ENCODE data around the gene TRPM7. TPM values are rescaled to one million over a fixed set of nuclear protein-coding genes. Genes with fewer than 3 reads are reported as not detected.

The TRPM7 gene
- total RNA-seq, 1 experiment from 2014 or later: 15.2 TPM

DNA sequence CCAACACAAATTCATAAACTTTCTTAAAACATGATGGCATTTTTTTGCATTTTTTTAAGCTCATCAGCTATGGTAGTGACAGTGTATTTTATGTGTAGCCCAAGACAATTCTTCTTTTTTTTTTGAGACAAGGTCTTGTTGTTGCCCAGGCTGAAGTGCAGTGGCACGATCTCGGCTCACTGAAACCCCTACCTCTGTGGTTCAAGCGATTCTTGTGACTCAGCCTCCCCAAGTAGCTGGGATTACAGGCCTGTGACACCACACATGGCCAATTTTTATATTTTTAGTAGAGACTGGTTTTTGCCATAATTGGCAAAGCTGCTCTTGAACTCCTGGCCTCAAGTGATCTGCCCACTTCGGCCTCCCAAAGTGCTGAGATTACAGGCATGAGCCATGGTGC is 122.8 kb downstream of the TRPM7 start:
- DNase-seq (ENCODE audit: low read depth): no peak

DNA sequence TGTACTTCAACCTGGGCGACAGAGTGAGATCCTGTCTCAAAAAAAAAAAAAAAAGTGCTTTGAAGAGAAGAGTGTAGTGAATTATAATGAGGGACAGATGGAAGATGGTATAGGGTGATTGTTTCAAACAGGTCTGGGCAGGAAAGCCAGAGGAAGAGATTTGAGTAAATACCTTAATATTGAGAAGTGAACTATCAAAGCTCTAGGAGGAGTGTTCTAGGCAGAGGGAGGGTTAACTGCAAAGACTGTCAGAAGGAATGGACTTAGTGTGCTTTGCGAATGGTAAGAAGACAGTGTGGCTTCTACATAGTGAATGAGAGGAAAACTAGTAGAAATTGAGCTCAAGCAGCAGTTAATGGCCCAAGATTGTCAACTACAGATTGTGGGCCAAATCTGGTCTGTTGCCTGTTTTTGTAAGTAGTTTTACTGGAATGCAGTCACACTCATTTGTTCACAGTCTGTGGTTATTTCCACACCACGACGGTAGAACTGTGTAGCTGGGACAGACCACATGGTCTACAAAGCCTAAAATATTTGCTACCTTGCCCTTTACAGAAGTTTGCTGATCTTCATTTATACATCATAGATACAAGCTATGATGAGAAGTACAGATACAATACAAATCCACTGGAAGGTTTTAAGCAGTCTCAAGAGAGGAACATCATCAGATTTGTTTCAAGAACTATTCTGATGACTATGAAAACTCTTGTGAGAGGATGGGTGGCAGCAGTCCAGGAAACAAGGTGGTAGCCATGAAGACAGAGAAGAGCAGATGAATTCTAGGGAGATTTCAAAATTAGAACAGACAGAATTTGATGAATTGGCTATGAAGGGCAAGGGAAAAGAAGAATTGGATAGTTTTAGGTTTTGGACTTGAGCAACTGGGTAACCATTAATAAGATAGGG is 123.6 kb downstream of the TRPM7 start:
- DNase-seq (ENCODE audit: low read depth): no peak

DNA sequence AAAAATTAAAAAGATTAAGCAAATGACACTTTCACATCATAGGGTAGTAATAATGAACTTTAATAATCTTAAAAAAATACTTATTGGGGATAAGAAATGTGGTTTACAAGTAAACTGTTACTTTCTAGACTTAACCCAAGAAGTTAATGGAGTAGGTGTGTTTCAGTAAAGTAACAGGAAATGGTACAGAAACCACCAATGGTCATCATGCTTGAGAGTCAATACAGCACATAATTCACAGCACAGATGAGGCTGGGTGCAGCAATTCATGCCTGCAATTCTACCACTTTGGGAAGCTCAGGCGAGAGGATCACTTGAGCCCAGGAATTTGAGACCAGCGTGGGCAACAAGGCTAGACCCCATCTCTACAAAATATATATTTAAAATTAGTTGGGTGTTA is 128.6 kb downstream of the TRPM7 start:
- DNase-seq (ENCODE audit: low read depth): no peak

DNA sequence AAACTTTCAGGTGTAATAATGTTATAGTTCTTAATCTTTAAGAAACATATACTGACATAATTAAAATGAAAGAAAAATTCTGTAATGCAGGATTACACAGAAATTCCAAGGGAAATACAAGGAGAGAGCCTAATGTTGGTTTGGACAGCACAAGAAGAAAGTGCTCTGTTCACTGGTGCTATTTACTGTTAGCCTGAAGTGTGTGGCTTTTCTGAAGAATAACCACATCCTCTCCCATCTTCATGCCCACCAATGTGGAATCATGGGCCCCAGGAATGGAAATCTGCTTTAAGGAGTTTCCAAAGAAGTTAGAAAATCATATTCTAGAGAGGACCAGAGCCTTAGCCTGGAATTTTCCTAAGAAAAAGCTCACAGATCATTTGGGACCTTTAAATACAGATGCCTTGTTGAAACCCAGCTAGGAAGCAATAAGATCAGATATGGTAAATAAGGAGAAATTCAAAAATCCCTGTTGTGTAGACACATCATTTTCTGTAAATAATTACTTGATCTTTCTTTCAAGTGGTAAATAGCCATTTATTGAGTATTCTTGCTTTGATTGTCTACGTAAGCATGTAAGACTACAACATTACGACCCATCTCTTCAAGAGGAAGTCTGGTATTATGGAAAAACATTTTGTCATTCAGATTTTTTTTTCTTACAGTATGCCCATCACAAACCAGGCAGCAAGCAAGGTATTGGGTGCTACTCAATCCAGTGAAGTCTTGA is 129.8 kb downstream of the TRPM7 start:
- DNase-seq (ENCODE audit: low read depth): no peak

DNA sequence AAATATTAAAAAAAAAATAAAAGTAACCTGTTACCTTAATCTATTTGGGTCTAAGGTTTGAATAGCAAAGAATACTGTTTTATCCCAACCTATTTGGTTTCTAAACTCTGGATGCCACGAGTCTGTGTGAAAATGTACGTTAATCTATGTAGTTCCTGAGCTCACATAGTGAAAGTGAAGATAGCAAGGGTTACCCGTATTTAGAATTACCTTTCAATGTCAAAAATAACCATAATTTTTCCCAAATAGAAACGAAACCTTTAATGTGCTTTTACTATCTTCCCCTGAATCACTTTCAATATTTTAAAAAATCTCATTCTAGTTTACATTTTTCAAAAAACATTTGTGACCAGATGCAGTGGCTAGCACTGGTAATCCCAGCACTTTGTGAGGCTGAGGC is 134.4 kb downstream of the TRPM7 start:
- DNase-seq (ENCODE audit: low read depth): no peak

DNA sequence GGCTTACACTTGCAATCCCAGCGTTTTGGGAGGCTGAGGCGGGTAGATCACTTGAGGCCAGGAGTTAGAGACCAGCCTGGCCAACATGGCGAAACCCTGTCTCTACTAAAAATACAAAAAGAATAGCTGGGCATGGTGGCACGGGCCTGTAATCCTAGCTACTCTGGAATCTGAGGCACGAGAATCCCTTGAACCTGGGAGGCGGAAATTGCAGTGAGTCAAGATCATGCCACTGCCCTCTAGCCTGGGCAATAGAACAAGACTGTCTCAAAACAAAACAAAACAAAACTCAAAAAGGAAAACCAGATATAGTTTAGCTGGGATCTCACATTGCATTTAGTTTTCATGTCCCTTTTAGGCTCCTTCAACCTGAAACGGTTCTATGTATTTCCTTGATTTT is 137.3 kb downstream of the TRPM7 start:
- peak; percentile 8 for DNase-seq (ENCODE audit: low read depth)

DNA sequence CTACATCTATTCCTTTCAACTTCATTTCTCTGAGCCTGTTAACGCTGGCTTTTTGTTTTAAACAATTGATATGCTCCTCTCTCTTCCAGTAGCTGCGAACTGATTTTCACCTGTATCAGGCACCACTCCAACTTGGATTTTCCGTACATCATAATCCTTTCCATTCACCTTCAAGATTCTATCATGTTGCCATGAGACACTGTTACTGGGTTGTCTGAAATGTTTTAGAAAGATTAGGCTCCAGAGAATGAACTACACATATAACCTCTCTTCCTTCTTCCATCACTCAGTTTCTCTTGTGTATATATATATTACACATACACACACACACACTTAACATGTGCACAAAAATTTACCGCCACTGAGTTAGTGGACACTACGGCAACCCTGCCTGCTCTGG is 140.0 kb downstream of the TRPM7 start, which contains the start of gene USP50:
USP50 (minus strand) TSS at position 101 of the 400 bp plus-strand sequence. CDS start 141 bp downstream, outside the sequence.
- no peak for DNase-seq (ENCODE audit: low read depth)

DNA sequence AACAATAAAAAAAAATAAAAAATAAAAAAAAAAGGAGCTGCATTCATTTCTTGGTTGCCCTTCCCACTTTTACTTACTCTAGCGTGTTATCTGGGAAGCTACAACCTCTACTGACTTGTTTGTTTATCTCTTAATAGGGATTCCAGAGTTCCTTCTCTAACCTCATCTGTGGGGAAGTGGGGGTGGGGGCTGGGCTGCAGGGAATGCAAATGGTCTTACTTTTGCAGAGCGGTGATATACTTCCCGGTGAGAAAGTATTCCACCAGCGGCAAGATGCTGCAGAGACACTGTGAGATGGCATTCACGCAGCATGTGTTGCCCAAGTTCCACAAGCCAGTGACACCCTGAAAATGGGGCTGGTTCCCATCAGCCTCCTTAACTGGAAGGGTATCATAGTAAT is 142.2 kb downstream of the TRPM7 start:
- no peak for DNase-seq (ENCODE audit: low read depth)

DNA sequence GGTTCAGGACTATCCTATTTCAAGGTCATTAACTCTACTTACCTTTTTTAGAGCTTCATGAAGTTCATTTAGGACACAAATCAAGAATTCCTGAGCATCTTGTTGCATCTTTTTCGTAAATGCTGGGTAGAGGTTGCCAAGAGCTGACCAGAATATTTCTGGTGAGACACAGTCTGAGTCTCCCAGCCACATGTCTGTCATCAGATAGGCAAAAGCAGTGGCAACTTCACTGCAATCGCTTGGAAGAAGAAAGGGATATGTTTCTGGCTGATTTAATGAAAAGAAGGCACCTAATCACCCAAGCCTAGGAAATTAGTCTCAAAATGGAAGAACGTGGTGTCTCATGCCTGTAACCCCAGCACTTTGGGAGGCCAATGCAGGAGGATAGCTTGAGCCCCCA is 143.0 kb downstream of the TRPM7 start:
- DNase-seq (ENCODE audit: low read depth): no peak

DNA sequence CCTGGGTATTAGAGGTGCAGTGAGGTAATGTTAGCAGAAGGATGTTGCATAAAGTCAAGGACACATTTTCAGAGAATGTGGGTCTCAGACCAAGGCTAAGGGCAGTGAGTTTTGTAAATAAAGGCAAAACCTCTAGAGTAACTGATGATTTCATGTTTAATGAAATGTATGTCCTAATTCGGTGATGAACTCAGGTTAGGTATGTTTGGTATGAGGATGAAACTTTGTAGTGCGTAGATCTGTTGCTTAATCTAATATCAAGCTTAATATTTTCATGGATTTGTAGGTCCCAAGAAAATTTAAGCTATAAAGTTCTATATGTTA is 143.7 kb downstream of the TRPM7 start:
- DNase-seq (ENCODE audit: low read depth): no peak

DNA sequence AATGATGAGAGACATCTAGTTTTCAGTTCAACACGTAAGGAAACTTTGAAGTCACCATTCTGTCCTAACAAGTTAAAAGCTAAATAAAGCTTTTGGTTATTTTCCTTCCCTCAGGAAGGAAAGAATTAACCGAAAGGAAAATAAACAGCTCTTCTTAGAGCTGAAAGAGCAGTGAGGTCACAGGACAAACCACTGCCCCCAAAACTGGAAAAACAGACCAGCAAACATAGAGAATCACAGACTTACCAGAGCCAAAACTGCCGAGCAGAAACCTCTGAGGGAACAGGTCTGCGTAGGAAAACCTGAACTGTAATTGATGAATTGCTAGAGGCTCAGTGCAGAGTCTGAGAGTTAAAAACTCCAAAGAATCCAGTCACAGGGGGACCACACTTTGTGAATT is 154.8 kb downstream of the TRPM7 start:
- no peak for DNase-seq (ENCODE audit: low read depth)

DNA sequence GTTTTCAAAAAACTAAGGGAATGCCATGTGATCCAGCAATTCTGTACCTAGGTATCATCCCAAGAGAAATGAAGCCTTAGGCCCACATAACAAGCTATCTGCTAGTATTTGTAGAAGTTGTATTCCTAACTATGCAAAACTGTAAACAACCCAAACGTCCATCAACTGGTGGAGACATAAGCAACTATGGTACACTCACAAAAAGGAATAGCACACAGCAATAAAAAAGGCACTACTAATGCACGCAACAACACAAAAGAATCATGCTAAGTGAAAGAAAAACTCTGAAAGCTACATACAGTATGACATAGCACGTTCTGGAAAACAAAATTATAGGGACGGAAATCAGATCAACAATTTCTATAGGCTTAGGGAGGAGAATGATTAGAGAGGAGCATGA is 155.4 kb downstream of the TRPM7 start:
- DNase-seq (ENCODE audit: low read depth): no peak

DNA sequence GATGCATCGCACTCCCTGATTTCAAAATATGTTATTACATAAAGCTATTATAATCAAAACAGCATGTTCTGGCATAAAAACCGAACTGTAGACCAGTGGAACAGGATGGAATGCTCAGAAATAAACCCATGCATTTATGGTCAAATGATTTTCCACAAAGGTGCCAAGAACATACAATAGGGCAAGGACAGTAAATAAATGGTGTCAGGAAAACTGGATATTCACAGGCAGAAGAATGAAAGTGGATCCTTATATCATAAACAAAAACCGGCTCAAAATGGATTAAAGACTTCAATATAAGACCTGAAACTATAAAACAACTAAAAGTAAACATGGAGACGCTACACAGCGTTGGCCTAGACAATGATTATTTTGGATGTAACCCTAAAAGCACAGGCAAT is 162.7 kb downstream of the TRPM7 start:
- DNase-seq (ENCODE audit: low read depth): no peak

DNA sequence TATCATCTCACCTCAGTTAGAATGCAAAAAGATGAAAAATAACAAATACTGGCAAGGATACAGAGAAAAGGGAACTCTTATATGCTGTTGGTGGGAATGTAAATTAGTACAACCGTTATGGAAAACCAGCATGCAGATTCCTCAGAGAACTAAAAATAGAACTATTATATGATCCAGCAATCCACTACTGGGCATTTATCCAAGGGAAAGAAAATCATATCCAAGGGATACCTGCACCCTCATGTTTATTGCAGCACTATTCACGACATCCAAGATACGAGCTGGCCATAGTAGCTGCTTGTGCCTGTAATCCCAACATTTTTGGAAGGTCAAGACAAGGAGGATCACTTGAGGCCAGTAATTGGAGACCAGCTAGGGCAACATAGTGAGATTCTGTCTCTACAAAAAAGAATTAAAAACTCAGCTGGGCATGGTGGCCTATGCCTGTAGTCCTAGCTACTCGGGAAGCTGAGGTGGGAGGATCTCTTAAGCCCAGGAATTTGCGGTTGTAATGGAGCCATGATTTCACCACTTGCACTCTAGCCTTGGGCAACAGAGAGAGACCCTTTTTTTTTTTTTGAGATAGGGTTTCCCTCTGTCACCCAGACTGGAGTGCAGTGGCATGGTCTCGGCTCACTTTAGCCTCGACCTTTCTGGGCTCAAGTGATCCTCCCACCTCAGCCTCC is 166.7 kb downstream of the TRPM7 start:
- DNase-seq (ENCODE audit: low read depth): no peak

DNA sequence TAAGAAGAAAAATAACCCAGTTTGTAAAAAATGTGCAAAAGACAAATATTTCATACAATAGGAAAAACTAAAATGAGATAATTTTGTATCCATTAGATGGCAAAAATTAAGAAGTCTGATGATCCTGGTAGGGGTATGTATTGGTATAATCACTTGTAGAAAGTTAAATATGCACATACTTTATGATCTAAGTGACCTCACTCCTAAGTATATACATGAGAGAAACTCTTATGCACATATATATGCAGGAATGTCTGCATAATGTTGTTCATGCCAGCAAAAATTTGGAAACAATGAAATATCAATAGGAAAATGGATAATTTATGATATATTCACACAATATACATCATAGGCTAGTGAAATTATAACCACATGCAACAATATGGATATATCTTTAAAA is 173.6 kb downstream of the TRPM7 start:
- DNase-seq (ENCODE audit: low read depth): no peak

Small RNA genes lying within 50 kb of the gene (small RNA-seq; reads per million reads assigned to genes)
- not detected for gene RN7SL354P

Other genes starting within 250 kb of the TRPM7 start
- 0.26 and 0.70 TPM in 2 replicates for gene USP50, start 140.1 kb downstream of the TRPM7 start, total RNA-seq (2014; rRNA removed; shearing (Covaris generic))
- 47.2 and 58.9 TPM in 2 replicates for gene SPPL2A, start 78.9 kb upstream of the TRPM7 start, total RNA-seq (2014; rRNA removed; shearing (Covaris generic))
- gene AP4E1, start 221.9 kb upstream of the TRPM7 start, total RNA-seq (2014; rRNA removed; shearing (Covaris generic)): 4.5 and 6.5 TPM in 2 replicates

Measured in HT1080 (cell line).